Epithelial cell of prostate (primary cell): ENCODE data around the gene SLC9A3.
"Not testable (repeated sequence)": the region's sequence is repeated elsewhere in the genome, so short reads cannot be mapped to it uniquely, and the experiment has no call there.

Experiments used
- DNase-seq: peaks from one replicate; pipeline ENCODE4 v3.0.0-alpha.2; 2011; ENCODE audit warnings: low read depth, low spot score
- H3K27ac ChIP-seq: fragments of 450-650 bp; 2 replicates; pipeline ENCODE4 v1.5.1; 2017; ENCODE audit warnings: mild to moderate bottlenecking

The SLC9A3 gene

GRCh38 chr5:514101-514485 is 10.2 kb downstream of the SLC9A3 start:
- no peak overlapping the region for H3K27ac ChIP-seq
- DNase-seq, result no peak

DNA sequence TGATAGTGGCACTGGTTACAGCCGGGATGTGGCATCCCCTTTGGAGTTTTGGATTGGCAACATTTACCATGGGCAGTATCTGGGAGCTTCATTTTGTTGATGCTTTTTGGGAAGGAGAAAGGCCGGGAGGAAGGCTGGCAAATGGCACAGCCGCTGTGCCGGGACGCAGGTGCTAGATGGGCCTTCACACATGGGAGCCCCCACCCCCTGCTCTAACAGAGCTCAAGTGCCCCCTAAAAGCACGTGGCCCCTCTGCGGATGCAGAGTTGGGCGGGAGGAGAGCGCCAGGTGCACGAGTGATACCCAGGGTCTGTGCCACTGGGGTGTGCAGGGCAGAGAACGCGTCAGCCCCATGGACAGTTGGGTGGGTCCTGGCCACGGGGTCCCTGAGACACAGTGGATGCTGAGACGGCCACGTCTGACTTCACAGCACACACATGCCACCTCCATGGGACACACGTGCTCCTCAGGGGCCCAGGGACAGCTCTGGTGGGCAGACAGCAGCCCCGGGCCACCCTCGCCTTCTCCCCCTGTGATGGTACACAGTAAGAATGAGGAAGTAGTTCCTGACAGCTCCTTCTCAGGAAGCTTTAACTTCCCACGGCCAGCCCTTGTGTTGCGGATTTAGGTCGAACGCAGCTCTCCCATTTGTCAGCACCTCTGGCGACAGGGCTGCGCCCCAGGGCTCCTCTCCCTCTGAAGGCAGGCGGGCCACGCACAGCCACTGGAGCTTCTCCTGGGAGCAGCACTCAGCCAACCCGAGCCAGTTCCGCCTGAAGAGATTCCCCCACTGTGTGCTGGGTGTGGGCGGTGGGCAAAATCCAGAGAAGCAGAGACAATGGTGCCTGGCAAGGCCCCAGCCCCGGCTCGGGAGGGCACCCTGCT is 10.8 kb downstream of the SLC9A3 start:
- DNase-seq, result no peak
- H3K27ac ChIP-seq, result no peak overlapping the region

- H3K27ac ChIP-seq, result no peak overlapping the region
- DNase-seq, result no peak
Measured at GRCh38 chr5:511476-511875, 12.8 kb downstream of the SLC9A3 start.

DNA sequence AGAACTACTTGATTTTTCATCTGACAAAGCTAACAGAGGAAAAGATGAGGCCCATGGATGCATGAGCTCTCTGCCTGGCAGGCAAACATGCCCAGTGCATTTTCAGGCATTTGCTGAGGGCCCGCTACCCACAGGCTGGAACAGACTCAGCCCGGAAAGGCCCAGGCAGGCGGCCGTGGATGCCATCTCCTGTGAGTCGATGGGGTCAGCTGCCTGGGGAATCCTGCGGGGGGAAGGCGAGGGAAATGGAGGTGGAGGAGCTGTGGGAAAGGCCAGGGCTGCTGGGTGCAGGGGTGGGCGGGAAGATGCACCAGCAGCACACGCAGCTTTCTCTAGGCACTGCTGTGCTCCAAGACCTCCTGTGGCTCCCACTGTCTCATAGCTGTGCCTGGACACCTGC is 13.7 kb downstream of the SLC9A3 start:
- no peak overlapping the region for H3K27ac ChIP-seq
- no peak for DNase-seq

DNA sequence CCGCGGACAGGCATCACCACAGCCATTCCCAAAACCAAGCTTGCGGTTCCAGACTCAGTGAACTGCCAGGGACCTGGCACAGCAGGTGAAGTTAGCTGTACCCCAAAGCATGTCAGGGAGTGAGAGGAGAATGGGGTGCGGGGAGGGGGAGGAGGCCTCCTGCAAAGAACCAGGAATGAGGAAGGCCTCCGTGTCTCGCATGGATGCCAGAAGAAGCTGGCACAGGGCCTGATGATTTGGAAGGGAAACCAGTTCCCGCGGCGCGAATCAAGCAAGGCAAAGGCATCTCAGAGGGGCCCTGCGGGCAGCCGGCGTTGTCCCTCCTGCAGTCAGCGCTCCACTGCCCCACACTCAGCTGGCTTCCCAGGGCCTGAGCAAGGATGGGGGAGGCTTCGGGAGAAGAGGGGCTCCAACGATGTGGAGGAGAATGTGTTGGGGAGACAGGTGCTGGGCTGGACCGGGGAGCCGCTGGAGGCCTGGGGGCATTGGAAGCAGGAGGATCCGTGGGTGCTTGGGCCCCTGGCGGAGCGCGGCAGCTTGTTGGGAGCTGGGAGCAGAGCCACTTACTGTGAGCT is 14.6 kb downstream of the SLC9A3 start:
- H3K27ac ChIP-seq, result no peak overlapping the region
- DNase-seq, result no peak

DNA sequence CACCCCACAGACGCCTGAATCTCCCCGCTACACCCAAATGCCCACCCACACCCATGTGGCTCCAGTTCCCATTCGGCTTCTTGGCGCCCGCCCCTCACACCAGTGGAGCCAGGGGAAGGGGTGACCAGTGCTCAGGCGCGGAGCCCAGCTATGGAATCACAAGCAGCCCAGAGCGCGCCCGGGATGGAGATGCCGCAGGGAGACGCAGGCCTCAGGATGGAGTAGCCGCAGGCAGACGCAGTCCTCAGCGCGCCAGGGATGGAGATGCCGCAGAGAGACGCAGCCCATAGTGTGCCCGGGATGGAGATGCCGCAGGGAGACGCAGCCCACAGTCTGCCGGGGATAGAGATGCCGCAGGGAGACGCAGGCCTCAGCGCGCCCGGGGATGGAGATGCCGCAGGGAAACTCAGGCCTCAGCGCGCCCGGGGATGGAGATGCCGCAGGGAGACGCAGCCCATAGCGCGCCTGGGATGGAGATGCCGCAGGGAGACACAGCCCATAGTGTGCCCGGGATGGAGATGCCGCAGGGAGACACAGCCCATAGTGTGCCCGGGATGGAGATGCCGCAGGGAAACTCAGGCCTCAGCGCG is 16.2 kb downstream of the SLC9A3 start:
- not testable (repeated sequence) for DNase-seq, H3K27ac ChIP-seq

DNA sequence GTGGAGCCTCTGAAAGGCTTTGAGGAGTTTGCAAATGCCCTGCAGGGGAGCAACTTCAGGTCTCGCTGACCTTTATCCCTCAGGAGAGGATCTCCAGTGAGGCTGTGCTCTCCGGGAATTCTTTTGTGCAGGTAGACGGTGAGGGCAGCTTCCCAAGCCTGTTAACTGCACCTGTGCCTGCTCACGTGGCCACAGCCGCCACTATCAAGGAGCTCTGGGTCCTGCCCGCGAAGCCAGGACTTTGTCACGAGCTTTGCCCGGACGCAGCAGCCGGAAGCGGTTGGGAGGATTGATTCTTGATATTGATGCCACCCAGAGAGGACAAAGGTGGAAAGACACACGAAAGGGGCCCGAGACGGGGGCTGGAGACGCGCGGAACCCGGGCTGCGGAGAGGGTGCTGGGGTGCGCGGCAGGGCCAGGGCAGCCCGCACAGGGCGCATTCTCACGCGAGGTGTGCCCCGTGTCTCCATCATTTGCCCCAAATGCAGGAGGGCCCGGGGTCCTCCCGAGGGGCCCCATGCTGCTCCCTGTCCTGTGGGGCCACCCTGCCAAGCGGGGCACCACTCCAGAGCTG is 18.2 kb downstream of the SLC9A3 start:
- no peak for DNase-seq
- no peak overlapping the region for H3K27ac ChIP-seq

DNA sequence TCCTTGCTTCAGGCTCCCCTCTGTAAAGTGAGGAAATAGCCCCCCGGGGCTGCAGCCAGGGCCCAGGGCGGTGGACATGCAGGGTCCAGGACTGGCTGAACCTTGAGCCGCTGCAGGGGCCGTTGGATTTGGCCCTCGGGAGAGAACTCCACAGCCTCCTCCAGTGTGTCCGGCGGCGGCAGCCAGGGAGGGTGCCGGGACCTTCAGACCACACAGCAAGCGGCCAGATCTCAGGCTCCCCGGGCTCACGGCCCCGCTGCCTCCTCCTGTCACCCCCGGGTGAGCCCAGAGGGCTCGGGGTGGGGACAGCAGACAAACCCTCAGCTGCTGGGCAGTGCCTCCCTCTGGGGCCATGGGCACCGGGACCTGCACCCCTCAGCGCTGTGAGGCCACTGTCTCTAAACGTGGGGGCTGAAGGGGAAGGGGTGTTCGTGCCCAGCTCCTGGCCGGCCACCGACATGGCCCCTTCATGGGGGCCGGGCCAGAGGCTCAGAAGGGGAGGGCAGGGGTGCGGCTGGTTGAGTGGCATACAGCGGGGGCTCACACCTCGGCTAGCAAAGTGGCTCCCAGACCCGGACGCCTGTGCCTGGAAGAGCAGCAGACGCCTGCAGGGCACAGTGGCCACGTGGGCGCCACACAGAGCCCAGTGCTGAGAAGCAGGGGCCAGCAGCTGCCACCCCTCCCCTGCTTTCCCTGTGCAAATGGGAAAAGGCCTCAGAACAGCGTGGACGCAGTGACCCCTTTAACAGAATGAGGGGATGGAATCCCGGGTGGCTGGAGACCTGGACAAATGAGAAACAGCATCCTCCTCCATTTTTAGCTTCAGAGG is 19.7 kb downstream of the SLC9A3 start:
- H3K27ac ChIP-seq, result no peak overlapping the region
- DNase-seq, result no peak

DNA sequence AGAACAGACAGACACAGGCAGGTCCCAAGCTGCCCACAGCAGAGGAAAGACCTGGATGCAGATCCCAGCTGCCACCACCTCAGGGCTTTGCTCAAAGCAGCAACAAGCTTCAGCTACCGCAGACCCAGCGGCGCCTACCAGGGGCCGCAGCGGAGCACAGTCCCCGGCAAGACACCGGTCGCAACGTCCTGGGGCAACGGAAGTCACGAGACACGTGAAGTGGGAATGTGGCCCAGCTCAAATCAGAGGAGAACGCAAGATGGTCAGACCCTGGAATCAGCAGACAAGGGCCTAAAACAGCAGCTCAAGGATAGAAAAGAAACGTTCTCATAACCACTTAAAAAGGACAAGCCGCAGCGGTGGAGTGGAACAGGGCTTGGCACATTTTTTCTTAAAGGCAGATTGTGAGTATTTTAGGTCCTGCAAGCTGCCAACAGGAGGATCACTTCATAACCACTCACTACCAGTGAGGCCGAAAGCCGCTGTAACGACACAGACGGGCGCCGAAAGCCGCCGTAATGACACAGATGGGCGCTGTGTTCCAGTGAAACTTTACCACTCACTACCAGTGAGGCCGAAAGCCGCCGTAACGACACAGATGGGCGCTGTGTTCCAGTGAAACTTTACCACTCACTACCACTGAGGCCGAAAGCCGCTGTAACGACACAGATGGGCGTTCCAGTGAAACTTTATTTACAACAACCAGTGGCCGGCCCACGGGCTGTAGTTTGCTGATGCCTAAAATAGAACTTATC is 21.7 kb downstream of the SLC9A3 start:
- DNase-seq, result no peak
- H3K27ac ChIP-seq, result no peak overlapping the region

DNA sequence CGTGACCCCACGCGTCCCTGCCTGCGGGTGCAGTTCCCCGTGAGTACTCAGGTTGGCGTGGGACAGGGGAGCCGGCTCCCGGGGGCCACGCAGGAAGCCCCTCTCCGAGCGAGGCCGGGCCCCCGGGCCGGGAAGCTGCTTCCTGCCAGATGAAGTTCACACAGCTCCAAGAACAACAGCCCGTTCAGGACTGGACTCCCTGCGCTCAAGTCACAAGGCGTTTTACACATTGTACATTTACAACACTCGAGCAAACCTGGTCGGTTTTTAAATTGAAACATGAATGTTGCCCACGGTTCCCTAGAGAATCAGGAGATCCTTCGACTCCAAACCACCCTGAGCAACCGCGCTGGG is 22.4 kb downstream of the SLC9A3 start:
- no peak for DNase-seq
- H3K27ac ChIP-seq, result no peak overlapping the region

GRCh38 chr5:501105-501830 is 23.0 kb downstream of the SLC9A3 start:
- DNase-seq, result no peak
- no peak overlapping the region for H3K27ac ChIP-seq

DNA sequence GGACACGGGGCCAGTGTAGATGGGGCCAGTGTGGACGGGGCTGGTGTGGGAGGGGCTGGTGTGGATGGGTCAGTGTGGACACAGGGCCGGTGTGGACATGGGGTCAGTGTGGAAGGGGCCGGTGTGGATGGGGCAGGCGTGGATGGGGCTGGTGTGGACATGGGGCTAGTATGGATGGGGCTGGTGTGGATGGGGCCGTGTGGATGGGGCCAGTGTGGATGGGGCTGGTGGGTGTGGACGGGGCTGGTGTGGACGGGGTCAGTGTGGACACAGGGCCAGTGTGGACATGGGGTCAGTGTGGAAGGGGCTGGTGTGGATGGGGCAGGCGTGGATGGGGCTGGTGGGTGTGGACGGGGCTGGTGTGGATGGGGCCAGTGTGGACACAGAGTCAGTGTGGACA is 23.8 kb downstream of the SLC9A3 start:
- H3K27ac ChIP-seq, result no peak overlapping the region
- no peak for DNase-seq

DNA sequence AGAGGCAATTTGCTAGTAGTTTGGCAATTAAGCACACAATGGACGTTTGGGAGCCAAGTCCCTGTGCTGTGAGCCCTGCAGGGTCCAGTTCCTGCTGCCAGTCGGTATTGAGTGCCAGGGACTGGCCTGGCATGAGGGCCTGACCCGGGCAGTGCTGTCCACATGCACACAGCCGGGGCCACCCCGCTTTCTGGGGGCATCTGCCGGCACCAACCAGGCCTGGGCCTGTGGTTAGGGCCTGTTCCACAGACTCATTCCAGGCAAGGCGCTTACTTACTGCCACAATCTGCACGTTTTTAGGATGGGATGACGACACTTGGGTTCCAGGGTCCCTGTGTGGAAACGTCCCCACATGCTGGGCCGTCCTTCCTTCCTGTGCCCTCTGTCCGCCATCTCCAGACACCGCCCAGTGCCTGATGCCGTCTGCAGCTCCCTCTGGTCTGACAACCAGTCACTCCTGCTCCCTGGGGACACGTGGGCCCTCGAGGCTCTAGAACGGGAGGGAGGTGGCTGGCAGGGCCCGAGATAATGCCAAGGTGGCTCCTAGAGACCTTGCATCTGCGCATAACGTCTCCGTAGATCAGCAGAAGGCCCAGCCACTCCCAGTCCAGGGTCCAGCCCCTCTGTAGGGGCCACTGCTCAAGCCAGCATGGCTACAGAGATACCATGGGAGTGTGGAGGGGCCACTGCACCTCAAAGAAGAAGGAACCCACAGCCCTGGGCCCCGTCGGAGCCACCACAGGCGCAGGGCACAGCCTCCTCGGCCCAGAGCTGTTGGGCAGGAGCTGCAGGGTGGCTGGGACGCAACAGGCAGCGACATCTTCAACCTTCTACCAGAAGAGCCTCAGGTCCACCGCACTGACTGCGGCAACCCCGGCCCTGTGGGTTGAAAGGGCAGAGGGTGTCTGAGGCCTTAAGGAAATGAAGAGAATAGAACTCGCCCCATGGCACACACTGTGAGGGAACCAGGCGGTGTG is 24.7 kb downstream of the SLC9A3 start:
- H3K27ac ChIP-seq, result no peak overlapping the region

DNA sequence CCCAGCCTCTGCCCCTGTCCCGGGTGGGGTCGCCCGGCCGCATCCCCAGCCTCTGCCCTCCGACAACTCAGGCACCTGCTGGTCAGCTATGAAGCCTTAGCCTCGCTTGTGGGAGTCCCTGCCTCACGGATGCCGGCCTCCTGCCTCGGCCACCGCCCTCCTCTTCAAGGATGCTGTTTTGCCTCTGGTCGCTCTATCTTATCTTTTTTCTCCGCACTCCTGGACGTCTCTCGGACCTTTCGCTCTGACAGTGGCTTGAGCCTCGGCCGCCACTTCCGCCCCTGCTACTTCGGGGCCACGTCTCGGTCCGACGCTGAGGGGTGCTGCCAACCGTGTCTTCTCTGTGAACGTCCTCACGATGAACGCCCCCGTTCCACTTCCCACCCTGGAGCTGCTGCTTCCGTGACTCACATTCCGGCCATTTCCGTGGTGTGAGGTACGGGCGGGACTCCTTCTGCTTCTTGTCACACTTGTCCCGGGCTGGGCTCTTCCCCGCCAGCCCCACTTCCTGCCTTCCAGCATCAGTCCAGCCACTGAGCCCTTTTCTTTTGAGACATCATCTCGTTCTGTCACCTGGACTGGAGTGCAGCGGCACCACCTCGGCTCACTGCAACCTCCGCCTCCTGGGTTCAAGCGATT is 26.3 kb downstream of the SLC9A3 start:
- H3K27ac ChIP-seq, result no peak overlapping the region
- no peak for DNase-seq

More for the DNA sequence above, 24.7 kb downstream of the SLC9A3 start:
- DNase-seq, result no peak

GRCh38 chr5:497090-497700 is 27.1 kb downstream of the SLC9A3 start:
- no peak overlapping the region for H3K27ac ChIP-seq
- no peak for DNase-seq

DNA sequence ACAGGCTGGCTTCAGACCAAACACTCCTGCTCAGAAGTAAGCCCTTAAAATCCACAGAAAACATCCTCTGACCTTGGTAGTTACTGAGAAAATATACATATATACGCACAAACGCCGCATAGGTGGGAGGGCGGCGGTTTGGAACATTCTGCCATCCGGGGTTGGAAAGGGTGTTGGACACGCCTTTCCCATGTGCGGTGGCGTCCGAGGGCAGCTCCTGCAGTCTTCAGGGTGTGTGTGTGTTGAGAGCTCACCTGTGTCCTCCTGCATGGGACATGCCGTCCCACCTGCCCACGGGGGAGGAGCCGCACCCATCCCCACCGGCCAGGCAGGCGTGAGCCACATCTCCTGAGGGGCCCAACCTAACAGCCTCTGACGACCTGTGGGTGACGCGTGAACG is 28.2 kb downstream of the SLC9A3 start:
- no peak for DNase-seq

DNA sequence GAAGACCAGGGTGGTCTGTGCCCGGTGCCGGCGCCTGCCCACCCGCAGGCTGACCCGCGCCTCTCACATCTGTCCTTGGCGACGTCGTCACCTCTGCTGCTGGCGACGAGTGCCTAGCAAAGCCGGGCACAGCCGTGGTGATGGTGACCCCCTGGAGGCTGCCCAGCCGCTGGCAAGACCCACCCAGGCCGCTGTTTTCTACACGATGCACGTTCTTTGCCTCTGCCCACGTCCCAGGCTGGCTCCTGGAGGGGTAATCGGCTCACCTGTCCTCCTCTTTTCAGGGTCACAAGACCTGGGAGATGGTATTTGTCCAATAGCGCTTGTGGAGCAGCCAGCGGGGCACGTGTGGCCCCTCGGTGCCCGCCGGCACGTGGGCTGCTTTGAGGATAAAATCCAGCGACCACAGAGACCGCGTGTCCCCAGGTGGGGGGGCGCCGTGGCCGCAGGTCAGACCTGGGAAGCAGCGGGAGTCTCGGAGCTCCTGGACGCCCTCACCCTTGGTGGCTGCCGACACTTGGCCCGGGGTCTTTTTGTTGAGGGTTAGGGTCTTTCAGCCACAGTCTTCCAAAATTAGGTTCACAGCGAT is 29.5 kb downstream of the SLC9A3 start:
- H3K27ac ChIP-seq, result no peak overlapping the region
- no peak for DNase-seq

More for the DNA sequence above, 28.2 kb downstream of the SLC9A3 start:
- no peak overlapping the region for H3K27ac ChIP-seq
